BE2C (cell line): Measurements from ENCODE around the gene NELL1.
"Not testable (repeated sequence)": the region's sequence is repeated elsewhere in the genome, so short reads cannot be mapped to it uniquely, and the experiment has no call there.

ENCODE experiments used
- DNase-seq: peaks from one replicate; pipeline ENCODE4 v3.0.0-alpha.2; 2020
- H3K27me3 ChIP-seq: fragments of 250-450 bp; sonication (Bioruptor Pico); 2 replicates; pipeline ENCODE4 v1.5.1; 2020; ENCODE audit warnings: mild to moderate bottlenecking
- H3K36me3 ChIP-seq: fragments of 250-450 bp; sonication (Bioruptor Pico); 2 replicates; pipeline ENCODE4 v1.5.1; 2020; ENCODE audit warnings: mild to moderate bottlenecking
- H3K4me1 ChIP-seq: fragments of 250-450 bp; sonication (Bioruptor Pico); 2 replicates; pipeline ENCODE4 v1.5.1; 2020
- H3K4me3 ChIP-seq: 2 replicates; pipeline ENCODE4 v1.5.1; 2011; ENCODE audit warnings: low read depth, low read length
- H3K9me3 ChIP-seq: fragments of 250-450 bp; sonication (Bioruptor Pico); 2 replicates; pipeline ENCODE4 v1.5.1; 2020
- TF ChIP-seq, protein P1 (sequence below): IDR thresholded peaks from 2 replicates; pipeline ENCODE4 v1.5.1; 2012; ENCODE audit warnings: mild to moderate bottlenecking, low read depth, low read length

NELL1 gene

DNA sequence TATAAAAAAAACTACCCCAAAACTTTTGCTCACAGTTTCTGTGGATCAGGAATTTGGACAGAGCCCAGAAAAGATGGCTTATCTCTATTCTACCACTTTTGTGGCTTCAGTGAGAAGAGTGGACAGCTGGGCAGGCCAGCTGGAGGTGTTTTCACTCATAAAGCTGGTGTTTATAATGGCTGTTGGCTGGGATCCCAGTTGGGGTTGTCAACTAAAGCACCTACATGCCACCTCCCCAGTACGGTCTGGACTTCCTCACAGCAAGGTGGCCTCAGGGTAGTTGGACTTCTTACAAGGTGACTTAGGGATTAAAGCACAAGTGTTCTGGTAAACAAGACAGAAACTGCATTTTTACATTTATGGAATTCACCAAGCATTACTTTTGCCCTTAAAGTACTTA is 171.0 kb downstream of the NELL1 start:
- TF ChIP-seq, protein P1, sequence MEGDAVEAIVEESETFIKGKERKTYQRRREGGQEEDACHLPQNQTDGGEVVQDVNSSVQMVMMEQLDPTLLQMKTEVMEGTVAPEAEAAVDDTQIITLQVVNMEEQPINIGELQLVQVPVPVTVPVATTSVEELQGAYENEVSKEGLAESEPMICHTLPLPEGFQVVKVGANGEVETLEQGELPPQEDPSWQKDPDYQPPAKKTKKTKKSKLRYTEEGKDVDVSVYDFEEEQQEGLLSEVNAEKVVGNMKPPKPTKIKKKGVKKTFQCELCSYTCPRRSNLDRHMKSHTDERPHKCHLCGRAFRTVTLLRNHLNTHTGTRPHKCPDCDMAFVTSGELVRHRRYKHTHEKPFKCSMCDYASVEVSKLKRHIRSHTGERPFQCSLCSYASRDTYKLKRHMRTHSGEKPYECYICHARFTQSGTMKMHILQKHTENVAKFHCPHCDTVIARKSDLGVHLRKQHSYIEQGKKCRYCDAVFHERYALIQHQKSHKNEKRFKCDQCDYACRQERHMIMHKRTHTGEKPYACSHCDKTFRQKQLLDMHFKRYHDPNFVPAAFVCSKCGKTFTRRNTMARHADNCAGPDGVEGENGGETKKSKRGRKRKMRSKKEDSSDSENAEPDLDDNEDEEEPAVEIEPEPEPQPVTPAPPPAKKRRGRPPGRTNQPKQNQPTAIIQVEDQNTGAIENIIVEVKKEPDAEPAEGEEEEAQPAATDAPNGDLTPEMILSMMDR = no peak
- H3K4me1 ChIP-seq = no peaks in the 10 kb centered on the region
- peak; percentile 6 for DNase-seq
- no peaks in the 10 kb centered on the region for H3K9me3 ChIP-seq
- no peaks in the 10 kb centered on the region for H3K27me3 ChIP-seq
- no peaks in the 10 kb centered on the region for H3K36me3 ChIP-seq
- no peak overlapping the region for H3K4me3 ChIP-seq

DNA sequence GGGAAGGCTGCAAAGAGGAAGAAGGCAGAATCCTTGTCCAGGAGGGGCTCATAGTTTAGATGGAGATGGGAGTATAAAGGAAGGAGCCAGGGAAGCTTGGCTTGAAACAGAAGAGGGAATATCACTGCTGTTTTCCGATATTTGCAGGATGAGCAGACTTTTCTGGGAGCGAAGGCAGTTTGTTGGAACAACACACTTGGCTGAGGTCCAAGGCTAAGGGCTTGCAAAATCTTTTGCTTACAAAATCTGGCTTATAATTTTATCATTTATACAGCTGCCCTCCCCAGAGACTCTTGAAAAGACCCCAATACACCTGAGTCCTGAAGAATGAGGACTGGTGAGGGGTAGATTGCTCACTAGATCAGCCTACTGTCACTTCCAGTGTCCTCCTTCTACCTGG is 174.8 kb downstream of the NELL1 start:
- TF ChIP-seq, protein P1 = no peak
- DNase-seq = no peak

DNA sequence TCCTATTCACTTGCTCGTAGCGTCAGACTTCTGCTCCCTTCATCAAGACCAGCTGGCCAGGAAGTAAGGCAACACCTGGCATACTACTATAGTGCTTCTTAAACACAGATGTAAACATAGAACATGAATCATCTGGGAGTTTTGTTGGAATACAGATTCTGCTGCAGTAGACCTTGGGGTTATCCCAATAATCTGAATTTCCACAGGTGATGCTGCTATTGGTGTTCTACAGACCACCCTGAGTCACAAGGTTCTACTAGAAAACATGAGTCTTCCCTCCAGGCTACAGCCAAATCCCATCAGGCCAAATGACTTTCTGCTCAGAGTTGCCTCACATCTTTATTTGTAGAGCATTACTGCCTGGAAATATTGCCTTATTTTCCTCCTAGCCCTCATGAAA is 175.2 kb downstream of the NELL1 start:
- Histone ChIP-seq H3K27me3 (no peaks in the 10 kb centered on the region), H3K4me3 (no peak overlapping the region), H3K9me3 (no peaks in the 10 kb centered on the region), H3K36me3 (no peaks in the 10 kb centered on the region), H3K4me1 (no peaks in the 10 kb centered on the region)
- no peak for DNase-seq
- TF ChIP-seq, protein P1 = no peak

More for the DNA sequence above, 174.8 kb downstream of the NELL1 start:
- Histone ChIP-seq H3K9me3 (no peaks in the 10 kb centered on the region), H3K27me3 (no peaks in the 10 kb centered on the region), H3K4me3 (no peak overlapping the region), H3K36me3 (no peaks in the 10 kb centered on the region), H3K4me1 (no peaks in the 10 kb centered on the region)

DNA sequence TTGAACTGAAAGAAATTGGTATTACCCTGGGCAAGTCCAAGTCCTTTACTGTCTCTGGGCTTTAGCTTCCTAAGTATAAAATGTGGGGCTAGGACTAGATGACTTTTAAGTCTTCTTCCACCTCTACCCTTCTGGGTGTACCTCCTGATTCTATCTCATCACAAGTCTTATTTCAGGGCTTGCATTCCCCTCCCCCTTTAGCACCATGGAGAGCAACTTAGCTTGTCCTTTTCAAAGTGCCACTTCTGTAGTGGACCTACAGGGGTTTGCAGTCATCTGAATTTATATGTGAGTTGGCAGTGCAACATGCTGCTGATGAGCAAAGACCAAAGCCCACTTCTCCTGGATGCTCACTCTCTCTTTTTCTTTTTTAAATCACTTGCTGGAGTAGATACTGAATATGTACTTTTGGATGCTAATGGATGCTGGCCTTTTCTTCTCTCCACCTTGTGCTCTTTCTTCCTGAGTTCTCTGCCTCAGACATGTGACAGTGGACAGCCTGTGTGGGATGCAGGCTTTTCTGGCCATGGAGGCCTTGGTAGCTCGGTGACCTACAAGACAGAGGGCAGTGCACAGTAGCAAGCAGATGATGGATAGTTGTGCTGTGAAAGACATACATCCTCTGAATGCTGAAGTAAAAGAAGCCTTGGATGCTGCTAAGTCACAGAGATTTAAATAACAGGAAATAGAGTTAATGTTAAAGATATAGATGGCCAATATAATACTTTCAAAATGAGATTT is 185.0 kb downstream of the NELL1 start:
- no peak for DNase-seq
- TF ChIP-seq, protein P1 = no peak
- Histone ChIP-seq H3K36me3 (no peaks in the 10 kb centered on the region), H3K4me1 (no peaks in the 10 kb centered on the region), H3K9me3 (no peaks in the 10 kb centered on the region), H3K4me3 (no peak overlapping the region), H3K27me3 (no peaks in the 10 kb centered on the region)

DNA sequence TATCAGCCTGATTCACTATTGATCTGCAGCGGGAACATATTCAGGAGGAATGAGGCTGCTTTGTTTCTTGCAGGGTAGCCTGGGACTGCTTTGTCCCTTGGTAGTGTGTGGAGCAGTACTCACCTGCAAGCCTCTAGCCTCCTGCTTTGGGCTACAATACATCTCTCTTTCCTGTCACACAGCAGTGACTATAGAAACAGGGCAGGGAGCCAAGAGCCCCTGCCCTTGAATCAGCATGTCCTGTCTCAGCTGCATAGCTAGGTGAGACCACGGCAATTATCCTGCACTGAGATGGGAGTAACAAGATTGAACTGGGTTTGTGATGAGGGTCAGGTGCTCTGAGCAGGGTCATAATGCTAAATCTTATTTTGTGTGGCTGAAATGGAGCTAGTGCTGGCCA is 191.9 kb downstream of the NELL1 start:
- Histone ChIP-seq H3K36me3 (no peaks in the 10 kb centered on the region), H3K9me3 (no peaks in the 10 kb centered on the region), H3K4me3 (no peak overlapping the region), H3K27me3 (no peaks in the 10 kb centered on the region), H3K4me1 (no peaks in the 10 kb centered on the region)
- TF ChIP-seq, protein P1 = no peak
- no peak for DNase-seq

DNA sequence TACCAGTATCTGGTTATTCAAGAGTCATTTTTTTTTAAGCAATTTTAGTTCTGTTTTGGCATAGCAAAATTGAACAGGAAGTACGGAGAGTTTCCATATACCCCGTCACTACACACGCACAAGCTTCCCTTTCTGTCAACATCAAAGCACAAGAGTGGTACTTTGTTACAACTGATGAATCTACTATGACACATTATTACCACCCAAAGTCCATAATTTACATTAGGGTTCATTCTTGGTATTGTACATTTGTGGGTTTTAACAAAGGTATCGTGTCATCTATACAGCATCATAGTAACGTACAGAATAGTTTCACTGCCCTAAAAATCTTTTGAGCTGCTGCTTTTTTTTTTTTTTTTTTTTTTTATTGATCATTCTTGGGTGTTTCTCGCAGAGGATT is 192.9 kb downstream of the NELL1 start:
- H3K4me1 ChIP-seq, H3K27me3 ChIP-seq, H3K4me3 ChIP-seq, H3K9me3 ChIP-seq, DNase-seq, H3K36me3 ChIP-seq: not testable (repeated sequence)
